K562 (cell line): ENCODE measurements around the gene FRMD5. TPM values are rescaled to one million over a fixed set of nuclear protein-coding genes. Genes with fewer than 3 reads are reported as not detected.

ENCODE experiments used
- DMBX1 ChIP-seq: fragments of 250-450 bp; sonication (Bioruptor Pico); IDR thresholded peaks from 2 replicates; pipeline ENCODE4 v1.8.0; 2022; ENCODE audit warnings: inconsistent platforms, mild to moderate bottlenecking, moderate library complexity, borderline replicate concordance
- HLTF ChIP-seq: fragments of 450-650 bp; IDR thresholded peaks from 2 replicates; pipeline ENCODE4 v1.6.1; 2016
- MYBL2 ChIP-seq, 2 experiments: fragments of 450-650 bp in 1 of 2; sonication (generic) in 1 of 2; formaldehyde crosslinking in 1 of 2; IDR thresholded peaks; 2 replicates each; pipeline versions ENCODE4 v1.6.1 to v1.8.1; 2017 to 2022; ENCODE audit warnings: borderline replicate concordance in 1 of 2, inconsistent platforms in 1 of 2, low read depth in 1 of 2, mild to moderate bottlenecking in 1 of 2, missing genetic modification reagents in 1 of 2, moderate library complexity in 1 of 2
- RHOXF2B ChIP-seq: fragments of 250-450 bp; sonication (Bioruptor Pico); conservative IDR thresholded peaks from 2 replicates; pipeline ENCODE4 v1.5.1; 2021
- ZNF668 ChIP-seq: fragments of 250-450 bp; sonication (Bioruptor Pico); IDR thresholded peaks from 2 replicates; pipeline ENCODE4 v1.8.0; 2022; ENCODE audit warnings: mild to moderate bottlenecking, inconsistent platforms
- polyA plus RNA-seq, 8 experiments: library from polyadenylated mRNA; depleted of rRNA in 4 of 8; stranded (reverse) in 5 of 8; unstranded in 3 of 8; fragments of >200 nt; fragmentation: Nextera tagmentation in 2 of 8; fragmentation: Illumina TruSeq in 1 of 8; extraction: Ambion mirVana in 2 of 8; extraction: Trizol in 1 of 8; gene quantifications; 2 replicates each; pipeline versions ENCODE4 v1.2.1 to v1.2.3, GENCODE V29; 2011 to 2014; ENCODE audit warnings: inconsistent platforms in 1 of 8, missing spikeins in 1 of 8
- total RNA-seq, 7 experiments: library from RNA; depleted of rRNA in 6 of 7; stranded (reverse); fragments of >200 nt in 6 of 7; fragmentation: Illumina TruSeq in 2 of 7; extraction: Trizol in 2 of 7; gene quantifications; 2 replicates each; pipeline versions ENCODE4 v1.2.1 to v1.2.3, GENCODE V29; 2011 to 2021; ENCODE audit warnings: low replicate concordance in 1 of 7
- TF ChIP-seq, protein P1 (sequence below): sonication (generic); formaldehyde crosslinking; IDR thresholded peaks from 2 replicates; pipeline ENCODE4 v1.8.1; 2023; ENCODE audit warnings: mild to moderate bottlenecking, missing genetic modification reagents, moderate library complexity
- TF ChIP-seq, protein P2 (sequence below): fragments of 250-450 bp; sonication (Bioruptor Pico); IDR thresholded peaks from 2 replicates; pipeline ENCODE4 v1.5.1; 2021; ENCODE audit warnings: mild to moderate bottlenecking

FRMD5 gene
- total and polyA plus RNA-seq, 9 of the 15 experiments (the other 6 are each of a cell fraction or from before 2014, with no cell fraction given), result 0.13 to 0.38 TPM; not detected in 7

DNA sequence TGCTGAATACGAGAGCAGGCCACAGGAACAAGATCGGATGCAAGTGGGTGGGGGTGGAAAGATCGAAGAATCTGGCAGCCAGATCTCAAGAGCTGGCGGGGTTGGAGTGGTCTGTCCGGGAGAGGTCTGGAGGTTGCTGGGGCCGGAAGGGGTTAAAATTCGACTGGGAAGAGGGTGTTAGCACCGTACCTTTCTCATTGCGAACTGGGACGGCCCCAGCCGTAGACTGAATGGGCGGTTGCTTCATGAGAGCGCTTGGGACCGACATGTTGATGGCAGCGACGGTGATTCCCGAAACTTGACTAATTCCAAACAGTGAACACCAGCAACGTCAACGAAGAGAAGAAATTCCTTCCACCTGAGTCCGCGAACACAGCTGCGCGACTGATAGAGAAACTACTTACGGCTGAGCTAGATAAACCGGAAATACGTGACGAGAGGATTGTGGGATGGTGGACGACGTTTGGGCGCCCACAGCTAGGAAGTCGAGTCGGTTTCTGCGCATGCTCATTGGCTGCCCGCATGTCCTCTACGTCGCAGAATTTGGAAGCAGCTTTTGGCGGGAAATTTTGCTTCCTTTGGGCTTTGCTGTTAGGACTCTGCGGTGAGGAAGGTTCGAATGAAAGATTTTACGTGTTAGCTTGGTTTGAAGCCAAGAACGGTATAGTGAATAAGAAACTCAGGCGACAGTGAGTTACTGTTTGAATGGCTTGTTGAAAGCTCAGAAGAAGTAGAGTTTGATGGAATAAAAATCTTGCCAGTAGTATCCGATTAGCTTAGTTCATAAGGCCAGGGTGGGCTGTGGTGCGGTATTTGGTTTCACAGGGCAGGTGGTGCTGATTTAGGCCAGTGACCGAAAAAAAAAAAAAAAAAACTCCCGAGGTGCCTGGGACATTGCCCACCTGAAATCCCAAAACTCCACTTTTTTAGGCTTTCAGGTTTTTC, 370.5 kb downstream of the FRMD5 start, which contains the start of gene MFAP1 (continued):
- TF ChIP-seq, protein P1, sequence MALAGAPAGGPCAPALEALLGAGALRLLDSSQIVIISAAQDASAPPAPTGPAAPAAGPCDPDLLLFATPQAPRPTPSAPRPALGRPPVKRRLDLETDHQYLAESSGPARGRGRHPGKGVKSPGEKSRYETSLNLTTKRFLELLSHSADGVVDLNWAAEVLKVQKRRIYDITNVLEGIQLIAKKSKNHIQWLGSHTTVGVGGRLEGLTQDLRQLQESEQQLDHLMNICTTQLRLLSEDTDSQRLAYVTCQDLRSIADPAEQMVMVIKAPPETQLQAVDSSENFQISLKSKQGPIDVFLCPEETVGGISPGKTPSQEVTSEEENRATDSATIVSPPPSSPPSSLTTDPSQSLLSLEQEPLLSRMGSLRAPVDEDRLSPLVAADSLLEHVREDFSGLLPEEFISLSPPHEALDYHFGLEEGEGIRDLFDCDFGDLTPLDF (CRISPR knock-in tag), result peak; percentile 97
- TF ChIP-seq HLTF (0 out of 2 replicates have a peak, but pooled peaks have one; percentile 70), MYBL2 (IDR thresholded peaks at IDR 0.05; ENCODE audit: low read depth) (peak; percentile 74), MYBL2 (CRISPR knock-in tag; IDR thresholded peaks at IDR 0.05; ENCODE audit: borderline replicate concordance) (no peak), DMBX1 (CRISPR knock-in tag) (peak; percentile 59; the same call in 1 of the 2 replicates), ZNF668 (no peak), RHOXF2B (CRISPR knock-in tag) (no peak)
- TF ChIP-seq, protein P2, sequence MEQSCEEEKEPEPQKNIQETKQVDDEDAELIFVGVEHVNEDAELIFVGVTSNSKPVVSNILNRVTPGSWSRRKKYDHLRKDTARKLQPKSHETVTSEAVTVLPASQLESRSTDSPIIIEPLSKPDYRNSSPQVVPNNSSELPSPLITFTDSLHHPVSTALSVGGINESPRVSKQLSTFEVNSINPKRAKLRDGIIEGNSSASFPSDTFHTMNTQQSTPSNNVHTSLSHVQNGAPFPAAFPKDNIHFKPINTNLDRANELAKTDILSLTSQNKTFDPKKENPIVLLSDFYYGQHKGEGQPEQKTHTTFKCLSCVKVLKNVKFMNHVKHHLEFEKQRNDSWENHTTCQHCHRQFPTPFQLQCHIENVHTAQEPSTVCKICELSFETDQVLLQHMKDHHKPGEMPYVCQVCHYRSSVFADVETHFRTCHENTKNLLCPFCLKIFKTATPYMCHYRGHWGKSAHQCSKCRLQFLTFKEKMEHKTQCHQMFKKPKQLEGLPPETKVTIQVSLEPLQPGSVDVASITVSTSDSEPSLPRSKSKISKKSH (CRISPR knock-in tag), result no peak
